Adrenal gland (tissue), 12 donors: Measurements from ENCODE around the gene ZNF785. TPM values are rescaled to one million over a fixed set of nuclear protein-coding genes. Genes with fewer than 3 reads are reported as not detected.
A peak's percentile ranks its signal among the peaks of the same experiment; 100 is the strongest.

Experiments
- DNase-seq, 7 donors: peaks; one replicate each; pipeline ENCODE4 v3.0.0-alpha.2; 2019 to 2020
- H3K27ac ChIP-seq, 5 donors: fragments of 200-600 bp; sonication (generic) in 4 of 5; 1 replicate in 3 of 5; 2 replicates in 2 of 5; pipeline versions ENCODE4 v1.5.1 to v1.8.0; 2016 to 2020; ENCODE audit warnings: mild to moderate bottlenecking in 1 of 5
- H3K27me3 ChIP-seq: fragments of 200-600 bp; 2 replicates; pipeline ENCODE4 v1.8.0; 2021
- H3K36me3 ChIP-seq, 2 donors: fragments of 200-600 bp; replicated peaks in 1 of 2; 1 replicate in 1 of 2; 2 replicates in 1 of 2; pipeline versions ENCODE4 v1.5.1 to v1.8.0; 2018 to 2022
- H3K4me1 ChIP-seq, 2 donors: fragments of 200-600 bp; replicated peaks in 1 of 2; 1 replicate in 1 of 2; 2 replicates in 1 of 2; pipeline versions ENCODE4 v1.5.1 to v1.8.0; 2018 to 2021
- H3K4me3 ChIP-seq, 4 donors: fragments of 200-600 bp; sonication (generic) in 3 of 4; one replicate each; pipeline ENCODE4 v1.5.1; 2016 to 2018
- H3K9me3 ChIP-seq, 3 donors: fragments of 200-600 bp; sonication (generic) in 1 of 3; replicated peaks in 1 of 3; 1 replicate in 2 of 3; 2 replicates in 1 of 3; pipeline versions ENCODE4 v1.5.1 to v1.8.0; 2016 to 2021
- POLR2A ChIP-seq, 2 donors: fragments of 450-650 bp; IDR thresholded peaks; one replicate each; pipeline ENCODE4 v1.6.1; 2017; ENCODE audit warnings: antibody characterized with exemption in 2 of 2, mild to moderate bottlenecking in 2 of 2, moderate library complexity in 1 of 2
- WGBS, 4 donors: extraction: QIAGEN DNeasy Blood & Tissue Kit in 2 of 4; methylation state at CpG; one replicate each; pipeline versions ENCODE4 v1.1.5 to v1.1.7; 2013 to 2017; 5-methylcytosine and 5-hydroxymethylcytosine counted together
- intact Hi-C, 2 donors: fragments of 100-400 bp; cut with DNase I; formaldehyde crosslinking; loops; one replicate each; pipeline versions ENCODE4 v1.14.1 to v1.15.0; 2022 to 2023
- polyA plus RNA-seq, 3 donors: library from polyadenylated mRNA; stranded (reverse); fragments of 200-250 nt in 2 of 3; fragments of 350-450 nt in 1 of 3; fragmentation: Illumina TruSeq in 1 of 3; extraction: RNeasy Lipid Tissue Mini Kit (QIAGEN cat#74804) in 1 of 3; gene quantifications; one replicate each; pipeline ENCODE4 v1.2.3, GENCODE V29; 2013 to 2014
- total RNA-seq, 9 donors: library from RNA; depleted of rRNA in 4 of 9; stranded (reverse); fragments of >200 nt in 4 of 9; fragments of 120-200 nt in 1 of 9; fragmentation: NEBNext Ultra II Directional in 1 of 9; extraction: Animal tissue kit (Norgen Biotek cat#: 25700) in 1 of 9; gene quantifications; one replicate each; pipeline versions ENCODE4 v1.1.0 to v1.2.4, GENCODE V29; 2013 to 2023
- TF ChIP-seq, protein P1 (sequence below), 6 experiments: fragments of 450-650 bp in 4 of 6; fragments of 200-600 bp in 2 of 6; sonication (generic) in 1 of 6; IDR thresholded peaks; 1 replicate in 5 of 6; 2 replicates in 1 of 6; pipeline versions ENCODE4 v1.5.1 to v1.8.0; 2016 to 2021; ENCODE audit warnings: antibody characterized with exemption in 6 of 6, mild to moderate bottlenecking in 2 of 6, moderate library complexity in 1 of 6
- donor health status: healthy with polysubstance abuse.
- donor health status: Bipolar disorder and iron deficiency.
- donor health status: DM: yes; HTN: yes; CAD: no.
- donor health status: DM: no; HTN: no; CAD: no.
- donor health status: DM: no; HTN: no; CAD: no.
- donor health status: DM: yes; HTN: yes; CAD: no.

ZNF785 gene
- total and polyA plus RNA-seq, 12 donors = 3.4 to 37.0 (median 13.0) TPM

DNA sequence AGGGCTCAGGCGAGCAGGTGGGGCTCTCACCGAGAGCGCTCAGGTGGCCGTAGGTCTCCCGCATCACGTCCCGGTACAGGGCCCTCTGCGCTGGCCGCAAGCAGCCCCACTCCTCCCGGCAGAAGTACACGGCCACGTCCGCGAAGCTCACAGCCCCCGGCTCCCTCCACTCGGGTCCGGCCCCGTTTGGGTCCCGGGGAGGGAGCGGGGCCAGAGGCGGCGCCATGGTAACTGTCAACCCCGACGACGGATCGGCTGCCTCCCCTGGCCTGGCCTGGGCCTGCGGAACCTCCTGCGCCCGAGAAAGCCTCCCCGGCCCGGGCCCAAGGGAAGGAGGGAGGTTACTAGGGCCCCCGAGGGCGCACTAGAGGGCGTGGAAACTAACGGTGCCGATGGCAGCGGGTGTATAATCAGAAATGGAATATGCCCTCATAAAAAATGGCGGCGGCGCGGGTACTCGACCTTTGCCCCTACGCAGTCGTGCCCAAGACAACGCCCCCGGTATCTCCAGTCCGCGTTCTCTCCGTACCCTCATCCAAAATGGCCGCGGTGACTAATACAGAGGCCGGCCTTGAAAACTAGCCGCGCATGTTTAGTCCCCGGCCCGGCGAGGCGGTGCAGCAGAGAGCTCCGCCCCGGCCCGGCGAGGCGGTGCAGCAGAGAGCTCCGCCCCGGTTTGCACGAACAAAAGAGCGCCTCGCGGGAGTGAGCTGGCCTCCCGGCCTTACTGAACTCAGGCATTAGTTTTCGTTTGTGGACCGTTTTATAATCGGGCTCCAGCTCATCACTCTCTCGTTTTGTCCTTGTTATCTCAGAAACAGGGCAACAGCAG is 27.3 kb downstream of the ZNF785 start, which contains the start of gene ZNF764:
TSS of gene ZNF764 (minus strand) at position 418 of the 832 bp plus-strand sequence. CDS start at position 226, 192 bp downstream.
- TF ChIP-seq POLR2A (IDR thresholded peaks at IDR 0.05) = peak; percentile 37 to 70
- TF ChIP-seq, protein P1, sequence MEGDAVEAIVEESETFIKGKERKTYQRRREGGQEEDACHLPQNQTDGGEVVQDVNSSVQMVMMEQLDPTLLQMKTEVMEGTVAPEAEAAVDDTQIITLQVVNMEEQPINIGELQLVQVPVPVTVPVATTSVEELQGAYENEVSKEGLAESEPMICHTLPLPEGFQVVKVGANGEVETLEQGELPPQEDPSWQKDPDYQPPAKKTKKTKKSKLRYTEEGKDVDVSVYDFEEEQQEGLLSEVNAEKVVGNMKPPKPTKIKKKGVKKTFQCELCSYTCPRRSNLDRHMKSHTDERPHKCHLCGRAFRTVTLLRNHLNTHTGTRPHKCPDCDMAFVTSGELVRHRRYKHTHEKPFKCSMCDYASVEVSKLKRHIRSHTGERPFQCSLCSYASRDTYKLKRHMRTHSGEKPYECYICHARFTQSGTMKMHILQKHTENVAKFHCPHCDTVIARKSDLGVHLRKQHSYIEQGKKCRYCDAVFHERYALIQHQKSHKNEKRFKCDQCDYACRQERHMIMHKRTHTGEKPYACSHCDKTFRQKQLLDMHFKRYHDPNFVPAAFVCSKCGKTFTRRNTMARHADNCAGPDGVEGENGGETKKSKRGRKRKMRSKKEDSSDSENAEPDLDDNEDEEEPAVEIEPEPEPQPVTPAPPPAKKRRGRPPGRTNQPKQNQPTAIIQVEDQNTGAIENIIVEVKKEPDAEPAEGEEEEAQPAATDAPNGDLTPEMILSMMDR (IDR thresholded peaks at IDR 0.05) = peak in 2 of 6 experiments; percentile 1 to 4
- Histone ChIP-seq H3K9me3 (no peaks in the 10 kb centered on the region), H3K36me3 (peaks cover 0 to 29% of the 10 kb centered on the region in 2 donors), H3K4me1 (peaks cover 14 to 20% of the 10 kb centered on the region in 2 donors), H3K27ac (peak within 1 kb of the TSS; percentile 93 to 97 (median 96)), H3K27me3 (no peaks in the 10 kb centered on the region), H3K4me3 (peak within 1 kb of the TSS; percentile 83 to 91 (median 88))
- intact Hi-C loops = no loop called here
- 0% methylated on average over 8 to 74 of the region's 74 CpGs for WGBS, 4 donors
- peak; percentile 98 to 99 (median 99) for DNase-seq

DNA sequence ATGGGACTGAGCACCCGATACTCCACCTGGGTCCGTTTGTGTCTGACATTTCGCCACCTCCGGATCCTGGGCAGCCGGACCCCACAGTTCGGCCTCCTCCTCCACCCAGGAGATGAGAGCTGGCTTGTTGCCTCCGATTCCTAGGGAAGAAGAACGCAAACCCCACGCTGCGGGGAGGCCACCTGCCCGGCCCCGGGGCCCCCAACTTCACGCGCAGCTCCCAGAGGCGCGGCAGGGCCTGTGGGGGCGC is 27.9 kb downstream of the ZNF785 start:
- WGBS, 4 donors = 0 to 1% (median 1%) methylated on average over 9 to 17 of the region's 17 CpGs; no CpG with 5 or more reads in 1 of the 4 donors
- peaks cover 14 to 20% of the 10 kb centered on the region in 2 donors for H3K4me1 ChIP-seq
- H3K27me3 ChIP-seq = no peaks in the 10 kb centered on the region
- peak overlapping the region; percentile 83 to 91 (median 88) for H3K4me3 ChIP-seq
- intact Hi-C loops = no loop called here
- peaks cover 0 to 31% of the 10 kb centered on the region in 2 donors for H3K36me3 ChIP-seq
- DNase-seq = no peak
- TF ChIP-seq POLR2A (IDR thresholded peaks at IDR 0.05) = no peak
- TF ChIP-seq, protein P1 (IDR thresholded peaks at IDR 0.05) = peak in 2 of 6 experiments; percentile 5 to 19
- no peaks in the 10 kb centered on the region for H3K9me3 ChIP-seq
- H3K27ac ChIP-seq = peak overlapping the region; percentile 93 to 97 (median 96)

DNA sequence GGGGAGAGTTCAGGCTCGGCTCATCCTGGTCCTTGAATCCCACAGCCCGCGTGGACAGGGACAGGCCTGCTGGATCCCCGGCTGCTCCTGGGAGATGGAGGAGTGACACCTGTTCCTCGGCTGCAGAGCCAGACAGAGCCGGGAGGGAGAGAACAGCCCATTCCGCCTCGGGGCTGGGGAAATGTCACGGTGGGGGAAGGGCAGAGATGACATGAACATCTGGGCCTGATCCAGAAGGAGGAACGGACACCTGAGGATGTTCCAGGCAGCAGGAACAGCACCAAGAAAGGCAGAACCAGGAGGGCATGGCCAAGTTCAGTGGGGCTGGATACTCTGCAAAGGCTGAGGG is 29.4 kb downstream of the ZNF785 start:
- intact Hi-C loops = no loop called here
- H3K4me3 ChIP-seq = no peak overlapping the region
- TF ChIP-seq, protein P1 (IDR thresholded peaks at IDR 0.05) = no peak
- TF ChIP-seq POLR2A (IDR thresholded peaks at IDR 0.05) = no peak
- no peak overlapping the region for H3K27ac ChIP-seq
- no peaks in the 10 kb centered on the region for H3K27me3 ChIP-seq
- peaks cover 14 to 15% of the 10 kb centered on the region in 2 donors for H3K4me1 ChIP-seq
- peaks cover 0 to 31% of the 10 kb centered on the region in 2 donors for H3K36me3 ChIP-seq
- no peak for DNase-seq
- H3K9me3 ChIP-seq = no peaks in the 10 kb centered on the region
- WGBS, 4 donors = 53 to 84% (median 55%) methylated on average over 10 of the region's 10 CpGs

DNA sequence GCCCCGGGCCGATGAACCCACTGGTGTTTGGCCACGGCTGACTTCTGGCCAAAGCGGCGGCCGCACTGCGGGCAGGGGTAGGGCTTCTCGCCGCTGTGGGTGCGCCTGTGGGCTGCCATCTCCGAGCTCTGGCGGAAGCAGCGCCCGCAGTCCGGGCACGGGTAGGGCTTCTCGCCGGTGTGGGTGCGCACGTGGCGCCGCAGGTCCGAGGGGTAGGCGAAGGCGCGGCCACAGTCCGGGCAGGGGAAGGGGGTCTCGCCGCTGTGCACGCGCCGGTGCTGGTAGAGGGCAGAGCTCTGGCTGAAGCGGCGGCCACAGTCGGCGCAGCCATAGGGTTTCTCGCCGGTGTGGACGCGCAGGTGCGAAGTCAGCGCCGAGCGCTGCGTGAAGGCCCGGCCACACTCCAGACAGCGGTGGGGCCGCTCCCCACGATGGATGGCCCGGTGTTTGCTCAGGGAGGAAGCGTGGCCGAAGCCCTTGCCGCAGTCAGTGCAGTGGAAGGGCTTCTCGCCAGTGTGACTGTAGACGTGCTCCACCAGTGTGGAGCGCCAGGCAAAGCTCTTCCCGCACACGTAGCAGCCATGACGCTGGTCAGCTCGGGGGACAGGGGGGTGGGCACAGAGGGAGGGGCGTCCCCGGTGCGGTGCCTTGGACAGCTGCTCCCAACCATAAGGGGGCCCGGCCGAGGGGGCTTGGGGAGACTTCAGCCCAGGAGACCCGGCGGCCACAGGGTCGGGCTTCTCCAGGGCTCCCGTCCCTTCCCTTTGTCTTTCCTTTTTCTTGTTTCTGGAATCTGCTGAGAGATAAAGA is 30.0 kb downstream of the ZNF785 start:
- no peak for DNase-seq
- Histone ChIP-seq H3K4me1 (peaks cover 13 to 14% of the 10 kb centered on the region in 2 donors), H3K36me3 (peaks cover 0 to 31% of the 10 kb centered on the region in 2 donors), H3K9me3 (no peaks in the 10 kb centered on the region), H3K4me3 (no peak overlapping the region), H3K27ac (no peak overlapping the region), H3K27me3 (no peaks in the 10 kb centered on the region)
- TF ChIP-seq, protein P1 (IDR thresholded peaks at IDR 0.05) = no peak
- TF ChIP-seq POLR2A (IDR thresholded peaks at IDR 0.05) = no peak
- 93 to 96% (median 95%) methylated on average over 27 to 69 of the region's 69 CpGs for WGBS, 4 donors
- intact Hi-C loops = no loop called here
